Measurements from ENCODE around the gene STOML3.

DNA sequence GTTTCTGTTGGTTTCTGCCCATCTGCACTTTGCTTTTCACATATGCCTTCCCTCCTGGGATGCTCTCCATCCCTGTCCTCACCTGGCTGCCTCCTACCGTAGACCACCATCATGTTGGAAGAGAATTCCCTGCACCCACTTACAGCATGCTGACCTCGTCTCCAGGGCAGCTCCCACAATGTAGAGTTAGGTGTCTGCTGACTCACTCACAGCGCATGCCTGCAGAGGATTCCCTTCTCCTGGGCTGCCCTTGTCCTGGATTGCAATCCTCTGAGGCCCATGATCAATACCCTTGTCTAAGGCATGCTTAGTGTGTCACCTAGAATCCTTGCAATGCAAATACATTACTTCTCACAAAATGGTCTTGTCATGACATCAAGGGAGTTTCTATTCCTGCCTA, 43.6 kb downstream of the STOML3 start:
- TF ChIP-seq SPI1 (IDR thresholded peaks at IDR 0.05; ENCODE audit: low read depth, low read length) (no peak), POLR2A (IDR thresholded peaks at IDR 0.05; ENCODE audit: low read depth, low read length) (no peak), TAF1 (IDR thresholded peaks at IDR 0.05; ENCODE audit: low read depth, low read length) (no peak), POLR2AphosphoS5 (IDR thresholded peaks at IDR 0.05; ENCODE audit: low read depth, low read length) (no peak), POU2F2 (IDR thresholded peaks at IDR 0.05; ENCODE audit: low read depth, low read length) (no peak), PAX5 (IDR thresholded peaks at IDR 0.05; ENCODE audit: insufficient read depth, low read length, severe bottlenecking) (no peak)

Data from GM12891 (cell line).